Activated B cell treated with CpG ODN at 0.5 μM for 24 hours (primary cell): Measurements from ENCODE around the gene NCK2. TPM values are rescaled to one million over a fixed set of nuclear protein-coding genes. Genes with fewer than 3 reads are reported as not detected.

Experiments
- ATAC-seq: fragments of 200-7000 bp; cut with Tn5 transposase; one replicate; pipeline ENCODE4 v1.10.0; 2021; ENCODE audit warnings: low read depth, mild to moderate bottlenecking, moderate library complexity
- CTCF ChIA-PET: fragments of 350-600 bp; sonication (Branson Sonifier 250); formaldehyde crosslinking; loops from one replicate; lab custom pipeline; 2021; ENCODE audit warnings: antibody characterized with exemption; lab: Charles Lee
- POLR2A ChIA-PET: fragments of 350-600 bp; sonication (Branson Sonifier 250); formaldehyde crosslinking; loops from one replicate; lab custom pipeline; 2021; ENCODE audit warnings: antibody characterized with exemption; lab: Charles Lee
- DNase-seq: peaks from one replicate; pipeline ENCODE4 v3.0.0; 2022
- H3K27ac Mint-ChIP-seq: one replicate; pipeline ENCODE4 v1.8.0; 2020; ENCODE audit warnings: mixed read lengths
- H3K27me3 Mint-ChIP-seq: one replicate; pipeline ENCODE4 v1.8.0; 2021; ENCODE audit warnings: mixed read lengths
- H3K36me3 Mint-ChIP-seq: one replicate; pipeline ENCODE4 v1.8.0; 2021; ENCODE audit warnings: low read depth, mixed read lengths
- H3K4me1 Mint-ChIP-seq: one replicate; pipeline ENCODE4 v1.8.0; 2021; ENCODE audit warnings: mixed read lengths
- H3K4me3 Mint-ChIP-seq: one replicate; pipeline ENCODE4 v1.8.0; 2020; ENCODE audit warnings: mild to moderate bottlenecking, mixed read lengths
- H3K9me3 Mint-ChIP-seq: one replicate; pipeline ENCODE4 v1.8.0; 2020; ENCODE audit warnings: mixed read lengths
- CTCF ChIP-seq: fragments of 200-600 bp; IDR thresholded peaks from one replicate; pipeline ENCODE4 v1.8.0; 2022; ENCODE audit warnings: antibody characterized with exemption, mild to moderate bottlenecking
- intact Hi-C: fragments of 100-400 bp; cut with micrococcal nuclease; formaldehyde crosslinking; loops from one replicate; pipeline ENCODE4 v1.15.1; 2024
- total RNA-seq: library from RNA; stranded (reverse); gene quantifications from 2 replicates; pipeline ENCODE4 v1.2.3, GENCODE V29; 2022

Gene NCK2
- total RNA-seq, 1 donor from 2014 or later, result 53.4 TPM

GRCh38 chr2:105739944-105740530 lies 4.7 kb upstream of the NCK2 start:
- CTCF ChIA-PET, result no interaction called here
- H3K4me3 Mint-ChIP-seq, result peak overlapping the region; percentile 12

GRCh38 chr2:105741174-105741573 lies 3.5 kb upstream of the NCK2 start:
- Mint-ChIP-seq H3K27me3 (no peaks in the 10 kb centered on the region), H3K36me3 (peaks cover 7% of the 10 kb centered on the region), H3K9me3 (no peaks in the 10 kb centered on the region), H3K4me1 (peaks cover 57% of the 10 kb centered on the region), H3K27ac (no peak overlapping the region), H3K4me3 (no peak overlapping the region)
- ChIA-PET CTCF (no interaction called here), POLR2A (no interaction called here)
- ATAC-seq (no peak), DNase-seq (no peak)
- intact Hi-C loops, result loop anchor here (5.0 kb wide), 1 partner anchor 404 kb away; the partner anchor contains the start of gene C2orf49
- no peak for TF ChIP-seq CTCF

More at GRCh38 chr2:105739944-105740530, 4.7 kb upstream of the NCK2 start:
- ATAC-seq (no peak), DNase-seq (no peak)
- Mint-ChIP-seq H3K27me3 (no peaks in the 10 kb centered on the region), H3K27ac (peak overlapping the region; percentile 54), H3K36me3 (no peaks in the 10 kb centered on the region), H3K4me1 (peaks cover 60% of the 10 kb centered on the region), H3K9me3 (peaks cover 4% of the 10 kb centered on the region)
- intact Hi-C loops, result loop anchor here (5.0 kb wide), 1 partner anchor 403 kb away; the partner anchor contains the start of gene C2orf49
- no peak for TF ChIP-seq CTCF
- POLR2A ChIA-PET, result interaction anchor here (0.6 kb wide), 1 partner anchor 364 kb away, joined by 3 read pairs; no protein-coding TSS in a partner anchor

DNA sequence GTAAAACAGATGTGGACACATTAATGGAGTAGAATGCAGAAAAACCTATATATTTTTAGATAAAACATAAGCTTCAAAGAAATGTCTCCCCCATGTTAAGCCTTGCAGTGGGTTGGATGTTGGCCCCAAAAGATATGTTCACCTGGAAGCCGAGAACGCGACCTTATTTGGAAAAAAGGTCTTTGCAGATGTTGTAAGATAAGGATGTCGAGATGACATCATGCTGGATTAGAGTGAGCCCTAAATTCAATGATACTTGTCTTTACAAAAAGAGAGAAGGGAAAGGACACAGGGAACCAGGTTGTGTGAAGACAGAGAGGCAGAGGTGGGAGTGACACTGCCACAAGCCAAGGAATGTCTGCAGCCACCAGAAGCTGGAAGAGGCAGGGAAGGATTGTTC lies 3.1 kb upstream of the NCK2 start:
- no peaks in the 10 kb centered on the region for H3K9me3 Mint-ChIP-seq
- intact Hi-C loops, result loop anchor here (5.0 kb wide), 1 partner anchor 404 kb away; the partner anchor contains the start of gene C2orf49
- DNase-seq, result no peak
- H3K27me3 Mint-ChIP-seq, result no peaks in the 10 kb centered on the region
- peaks cover 62% of the 10 kb centered on the region for H3K4me1 Mint-ChIP-seq
- H3K4me3 Mint-ChIP-seq, result no peak overlapping the region
- no peak for TF ChIP-seq CTCF
- ChIA-PET POLR2A (no interaction called here), CTCF (no interaction called here)
- H3K36me3 Mint-ChIP-seq, result peaks cover 12% of the 10 kb centered on the region
- ATAC-seq, result no peak
- no peak overlapping the region for H3K27ac Mint-ChIP-seq

GRCh38 chr2:105744091-105744908 lies 412 bp upstream of the NCK2 start:
- DNase-seq (peak; percentile 79), ATAC-seq (peak; percentile 86)
- no peaks in the 10 kb centered on the region for H3K27me3 Mint-ChIP-seq
- peaks cover 76% of the 10 kb centered on the region for H3K4me1 Mint-ChIP-seq
- H3K9me3 Mint-ChIP-seq, result no peaks in the 10 kb centered on the region
- peaks cover 29% of the 10 kb centered on the region for H3K36me3 Mint-ChIP-seq
- ChIA-PET CTCF (no interaction called here), POLR2A (interaction anchor here (0.9 to 2.1 kb wide), 5 partner anchors 10 to 58 kb away, joined by 3 to 11 read pairs (median 3); no protein-coding TSS in a partner anchor)
- peak overlapping the region; percentile 86 for H3K4me3 Mint-ChIP-seq
- peak overlapping the region; percentile 86 for H3K27ac Mint-ChIP-seq
- no peak for TF ChIP-seq CTCF
- intact Hi-C loops, result loop anchor here (5.0 kb wide), 1 partner anchor 407 kb away; the partner anchor contains the start of gene C2orf49
